GM19025 (cell line): Measurements from ENCODE around the gene SRPK1.
A peak's percentile ranks its signal among the peaks of the same experiment; 100 is the strongest.
"Not testable (repeated sequence)": the region's sequence is repeated elsewhere in the genome, so short reads cannot be mapped to it uniquely, and the experiment has no call there.

ENCODE experiments used
- ATAC-seq: cut with Tn5 transposase; IDR thresholded peaks from one replicate; pipeline ENCODE4 v1.9.1; 2021; ENCODE audit warnings: mild to moderate bottlenecking, low read depth, moderate library complexity; ENCODE audit not compliant: unreplicated experiment

SRPK1 gene

GRCh38 chr6:35933844-35934243 is 12.9 kb upstream of the SRPK1 start:
- no peak for ATAC-seq

GRCh38 chr6:35931873-35932272 is 11.0 kb upstream of the SRPK1 start:
- not testable (repeated sequence) for ATAC-seq

- ATAC-seq, result no peak
Observed at GRCh38 chr6:35931120-35931561, 10.2 kb upstream of the SRPK1 start.

GRCh38 chr6:35929601-35930000 is 8.7 kb upstream of the SRPK1 start:
- ATAC-seq, result no peak

- ATAC-seq, result no peak
Observed at GRCh38 chr6:35926509-35927215, 5.8 kb upstream of the SRPK1 start.

- no peak for ATAC-seq
Observed at GRCh38 chr6:35925961-35926360, 5.1 kb upstream of the SRPK1 start.

GRCh38 chr6:35924146-35924545 is 3.2 kb upstream of the SRPK1 start:
- no peak for ATAC-seq

GRCh38 chr6:35922139-35922554 is 1.2 kb upstream of the SRPK1 start:
- ATAC-seq, result no peak

GRCh38 chr6:35919827-35920751 is 809 bp downstream of the SRPK1 start:
- peak; percentile 23 for ATAC-seq

GRCh38 chr6:35919085-35919826 is 1.6 kb downstream of the SRPK1 start:
- no peak for ATAC-seq

GRCh38 chr6:35916893-35917292 is 4.0 kb downstream of the SRPK1 start:
- not testable (repeated sequence) for ATAC-seq

- ATAC-seq, result no peak
Observed at GRCh38 chr6:35916056-35916455, 4.8 kb downstream of the SRPK1 start.

- no peak for ATAC-seq
Observed at GRCh38 chr6:35914536-35914935, 6.4 kb downstream of the SRPK1 start.

GRCh38 chr6:35911871-35912653 is 8.8 kb downstream of the SRPK1 start:
- ATAC-seq, result no peak

- ATAC-seq, result not testable (repeated sequence)
Observed at GRCh38 chr6:35909571-35909970, 11.3 kb downstream of the SRPK1 start.

- not testable (repeated sequence) for ATAC-seq
Observed at GRCh38 chr6:35908753-35909401, 12.0 kb downstream of the SRPK1 start.

- no peak for ATAC-seq
Observed at GRCh38 chr6:35907750-35908149, 13.1 kb downstream of the SRPK1 start.

- no peak for ATAC-seq
Observed at GRCh38 chr6:35906499-35906846, 14.4 kb downstream of the SRPK1 start.

- ATAC-seq, result no peak
Observed at GRCh38 chr6:35905841-35906498, 14.9 kb downstream of the SRPK1 start.
